Prostate gland (tissue), 2 donors: Measurements from ENCODE around the gene ANAPC4.

Experiments
- POLR2A ChIP-seq: fragments of 450-650 bp; IDR thresholded peaks from one replicate; pipeline ENCODE4 v1.6.1; 2016; ENCODE audit warnings: antibody characterized with exemption, mild to moderate bottlenecking
- POLR2AphosphoS5 ChIP-seq: sonication (generic); formaldehyde crosslinking; IDR thresholded peaks from one replicate; pipeline ENCODE4 v1.6.1; 2017; ENCODE audit warnings: antibody characterized with exemption
- TF ChIP-seq, protein P1 (sequence below), 4 experiments: fragments of 200-600 bp in 2 of 4; fragments of 450-650 bp in 2 of 4; sonication (generic) in 2 of 4; IDR thresholded peaks; 1 replicate in 3 of 4; 2 replicates in 1 of 4; pipeline ENCODE4 v1.5.1; 2016 to 2019; ENCODE audit warnings: antibody characterized with exemption in 4 of 4, mild to moderate bottlenecking in 2 of 4, moderate library complexity in 2 of 4

DNA sequence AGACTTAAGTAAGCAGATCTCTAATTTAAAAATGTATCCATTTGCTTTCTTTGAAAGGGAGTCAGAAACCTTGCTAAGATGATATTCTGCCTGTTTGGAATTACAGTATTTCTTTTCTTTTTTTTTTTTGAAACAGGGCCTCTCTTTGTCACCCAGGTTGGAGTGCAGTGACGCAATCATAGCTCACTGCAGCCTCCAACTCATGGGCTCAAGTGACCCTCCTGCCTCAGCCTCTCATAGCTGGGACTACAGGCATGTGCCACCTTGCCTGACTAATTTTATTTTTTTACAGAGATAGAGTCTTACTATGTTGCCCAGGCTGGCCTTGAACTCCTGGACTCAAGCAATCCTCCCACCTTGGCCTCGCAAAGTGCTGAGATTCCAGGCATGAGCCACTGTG lies 40.0 kb downstream of the ANAPC4 start:
- TF ChIP-seq, protein P1, sequence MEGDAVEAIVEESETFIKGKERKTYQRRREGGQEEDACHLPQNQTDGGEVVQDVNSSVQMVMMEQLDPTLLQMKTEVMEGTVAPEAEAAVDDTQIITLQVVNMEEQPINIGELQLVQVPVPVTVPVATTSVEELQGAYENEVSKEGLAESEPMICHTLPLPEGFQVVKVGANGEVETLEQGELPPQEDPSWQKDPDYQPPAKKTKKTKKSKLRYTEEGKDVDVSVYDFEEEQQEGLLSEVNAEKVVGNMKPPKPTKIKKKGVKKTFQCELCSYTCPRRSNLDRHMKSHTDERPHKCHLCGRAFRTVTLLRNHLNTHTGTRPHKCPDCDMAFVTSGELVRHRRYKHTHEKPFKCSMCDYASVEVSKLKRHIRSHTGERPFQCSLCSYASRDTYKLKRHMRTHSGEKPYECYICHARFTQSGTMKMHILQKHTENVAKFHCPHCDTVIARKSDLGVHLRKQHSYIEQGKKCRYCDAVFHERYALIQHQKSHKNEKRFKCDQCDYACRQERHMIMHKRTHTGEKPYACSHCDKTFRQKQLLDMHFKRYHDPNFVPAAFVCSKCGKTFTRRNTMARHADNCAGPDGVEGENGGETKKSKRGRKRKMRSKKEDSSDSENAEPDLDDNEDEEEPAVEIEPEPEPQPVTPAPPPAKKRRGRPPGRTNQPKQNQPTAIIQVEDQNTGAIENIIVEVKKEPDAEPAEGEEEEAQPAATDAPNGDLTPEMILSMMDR (IDR thresholded peaks at IDR 0.05), result no peak
- TF ChIP-seq POLR2A (no peak), POLR2AphosphoS5 (no peak)
